Prostate gland (tissue), 2 donors: ENCODE results near the gene ITLN1.

Experiments
- CTCF ChIP-seq, 4 experiments: fragments of 200-600 bp in 2 of 4; fragments of 450-650 bp in 2 of 4; sonication (generic) in 2 of 4; IDR thresholded peaks; 1 replicate in 3 of 4; 2 replicates in 1 of 4; pipeline ENCODE4 v1.5.1; 2016 to 2019; ENCODE audit warnings: antibody characterized with exemption in 4 of 4, mild to moderate bottlenecking in 2 of 4, moderate library complexity in 2 of 4
- POLR2AphosphoS5 ChIP-seq: sonication (generic); formaldehyde crosslinking; IDR thresholded peaks from one replicate; pipeline ENCODE4 v1.6.1; 2017; ENCODE audit warnings: antibody characterized with exemption

- TF ChIP-seq CTCF (IDR thresholded peaks at IDR 0.05) = no peak
- TF ChIP-seq POLR2AphosphoS5 = no peak
Observed at GRCh38 chr1:160826546-160826945, 58.4 kb downstream of the ITLN1 start.
